Spleen (tissue), 13 donors: ENCODE measurements around the gene CRK. TPM values are rescaled to one million over a fixed set of nuclear protein-coding genes. Genes with fewer than 3 reads are reported as not detected.
A peak's percentile ranks its signal among the peaks of the same experiment; 100 is the strongest.

ENCODE experiments used
- DNase-seq: peaks from one replicate; pipeline ENCODE4 v3.0.0-alpha.2; 2020
- H3K27ac ChIP-seq, 8 donors: fragments of 200-600 bp; sonication (generic) in 7 of 8; 1 replicate in 4 of 8; 2 replicates in 4 of 8; pipeline versions ENCODE4 v1.5.0 to v1.8.0; 2016 to 2021; ENCODE audit warnings: inconsistent platforms in 4 of 8, mild to moderate bottlenecking in 4 of 8, moderate library complexity in 1 of 8
- H3K27me3 ChIP-seq, 7 donors: fragments of 200-600 bp; sonication (generic) in 6 of 7; replicated peaks in 1 of 7; 1 replicate in 4 of 7; 2 replicates in 3 of 7; pipeline versions ENCODE4 v1.5.0 to v1.8.0; 2016 to 2021; ENCODE audit warnings: inconsistent platforms in 3 of 7, mild to moderate bottlenecking in 1 of 7
- H3K36me3 ChIP-seq, 6 donors: fragments of 200-600 bp; sonication (generic) in 5 of 6; 1 replicate in 4 of 6; 2 replicates in 2 of 6; pipeline versions ENCODE4 v1.5.0 to v1.8.0; 2016 to 2021; ENCODE audit warnings: inconsistent platforms in 2 of 6
- H3K4me1 ChIP-seq, 6 donors: fragments of 200-600 bp; sonication (generic) in 5 of 6; 1 replicate in 3 of 6; 2 replicates in 3 of 6; pipeline versions ENCODE4 v1.5.0 to v1.8.0; 2016 to 2021; ENCODE audit warnings: inconsistent platforms in 3 of 6
- H3K4me3 ChIP-seq, 8 donors: fragments of 200-600 bp; sonication (generic) in 7 of 8; 1 replicate in 4 of 8; 2 replicates in 4 of 8; pipeline versions ENCODE4 v1.5.0 to v1.8.0; 2016 to 2021; ENCODE audit warnings: inconsistent platforms in 4 of 8, mild to moderate bottlenecking in 4 of 8, moderate library complexity in 2 of 8
- H3K9me3 ChIP-seq, 8 donors: fragments of 200-600 bp; sonication (generic) in 7 of 8; 1 replicate in 4 of 8; 2 replicates in 4 of 8; pipeline versions ENCODE4 v1.5.0 to v1.8.0; 2016 to 2021; ENCODE audit warnings: inconsistent platforms in 4 of 8
- CTCF ChIP-seq, 11 experiments: fragments of 200-600 bp in 7 of 11; fragments of 450-650 bp in 4 of 11; sonication (generic) in 4 of 11; IDR thresholded peaks in 8 of 11; conservative IDR thresholded peaks in 3 of 11; 1 replicate in 7 of 11; 2 replicates in 4 of 11; pipeline versions ENCODE4 v1.4.0 to v1.8.0; 2016 to 2021; ENCODE audit warnings: antibody characterized with exemption in 11 of 11, inconsistent platforms in 4 of 11, mild to moderate bottlenecking in 1 of 11
- POLR2A ChIP-seq, 3 donors: fragments of 450-650 bp; IDR thresholded peaks; one replicate each; pipeline ENCODE4 v1.5.1; 2017; ENCODE audit warnings: antibody characterized with exemption in 3 of 3, mild to moderate bottlenecking in 1 of 3
- POLR2AphosphoS5 ChIP-seq, 3 donors: sonication (generic); formaldehyde crosslinking; IDR thresholded peaks; one replicate each; pipeline ENCODE4 v1.5.1; 2017; ENCODE audit warnings: antibody characterized with exemption in 3 of 3
- WGBS, 5 donors: extraction: QIAGEN DNeasy Blood & Tissue Kit in 3 of 5; methylation state at CpG; one replicate each; pipeline versions ENCODE4 v1.1.5 to v1.1.7; 2013 to 2018; 5-methylcytosine and 5-hydroxymethylcytosine counted together
- intact Hi-C: fragments of 100-400 bp; cut with DNase I; formaldehyde crosslinking; loops from one replicate; pipeline ENCODE4 v1.15.0; 2023; ENCODE audit warnings: low total_unique reads
- long read RNA-seq, 2 donors: transcript quantifications; one replicate each; lab custom pipeline, GENCODE V29; 2026
- polyA plus RNA-seq, 3 donors: library from polyadenylated mRNA; stranded (reverse); fragments of 200-250 nt; gene quantifications; one replicate each; pipeline ENCODE4 v1.2.1, GENCODE V29; 2013
- total RNA-seq, 7 donors: library from RNA; depleted of rRNA in 3 of 7; stranded (reverse); fragments of >200 nt in 3 of 7; fragmentation: NEBNext Ultra II Directional in 4 of 7; extraction: Animal tissue kit (Norgen Biotek cat#: 25700) in 4 of 7; gene quantifications; one replicate each; pipeline versions ENCODE4 v1.1.0 to v1.2.1, GENCODE V29; 2016 to 2021
- donor health status: healthy with polysubstance abuse.
- donor health status: DM: no; HTN: no; CAD: no; lungs with moderate emphysema.
- donor health status: DM: no; HTN: no; CAD: no.
- donor health status: Bipolar disorder and iron deficiency.
- donor health status: healthy.
- donor health status: DM: no; HTN: no; CAD: no.
- donor health status: DM: yes; HTN: yes; CAD: no.

Gene CRK
- total RNA-seq (10 to 100 TPM; 39.3 to 54.6 (median 48.2) TPM), polyA plus RNA-seq (10 to 100 TPM; 11.7 to 20.7 (median 12.0) TPM)
- long read RNA-seq, donor 1, transcript CRK-202 (3 exons, 3,675 nt), result major isoform, 9 of 22 reads
- long read RNA-seq, donor 1, transcript CRK-201 (3 exons, 3,880 nt), result minor isoform, 8 of 22 reads
- long read RNA-seq, donor 1, partial matches to known transcripts, result 5 of 22 reads
- long read RNA-seq, donor 1, other reads (novel, unspliced or antisense), result 0 of 22 reads
- long read RNA-seq, donor 2, transcript CRK-202 (3 exons, 3,675 nt), result minor isoform, 8 of 17 reads
- long read RNA-seq, donor 2, transcript CRK-201 (3 exons, 3,880 nt), result major isoform, 9 of 17 reads
- long read RNA-seq, donor 2, partial matches to known transcripts, result 0 of 17 reads
- long read RNA-seq, donor 2, other reads (novel, unspliced or antisense), result 0 of 17 reads

DNA sequence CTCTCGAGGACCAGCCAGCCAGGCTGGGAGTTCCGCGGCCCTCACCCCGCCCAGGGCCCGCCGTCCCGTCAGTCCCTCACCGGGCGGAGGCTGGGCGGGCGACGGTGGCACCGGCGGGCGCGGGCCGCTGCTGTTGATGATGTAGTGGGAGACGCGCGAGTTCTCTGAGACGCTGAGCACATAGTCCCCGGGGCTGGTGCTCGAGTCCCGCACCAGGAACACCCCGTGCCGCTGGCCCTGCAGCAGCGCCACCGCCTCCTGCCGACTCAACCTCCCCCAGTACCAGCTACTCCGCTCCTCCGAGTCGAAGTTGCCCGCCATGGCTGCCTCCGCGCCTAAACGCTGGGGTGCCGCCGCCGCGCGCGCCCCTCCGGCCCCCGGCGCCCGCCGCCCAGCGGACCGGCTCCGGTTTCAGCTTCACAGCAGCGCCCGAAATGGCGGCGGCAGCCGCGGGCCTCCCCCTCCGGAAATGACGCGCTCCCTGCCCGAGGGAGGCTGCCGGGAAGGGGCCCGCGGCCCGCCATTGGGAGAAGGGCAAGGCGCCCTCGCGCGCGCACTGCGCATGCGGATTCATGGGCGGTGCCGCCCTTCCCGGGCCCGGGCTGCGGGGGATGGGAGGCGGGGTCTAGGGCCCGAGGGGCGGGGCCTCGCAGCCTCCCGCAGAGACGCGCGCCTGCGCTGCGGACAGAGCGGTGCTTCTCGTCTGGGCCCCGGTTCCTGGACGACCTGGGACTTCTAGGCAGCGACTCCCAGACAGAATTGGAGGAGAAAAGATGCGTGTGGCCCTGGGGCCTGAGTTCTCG, at the start of gene CRK:
CRK (minus strand) TSS at position 436 of the 803 bp plus-strand sequence; CDS start at position 321, 115 bp downstream.
- peak; percentile 100 for DNase-seq
- Histone ChIP-seq H3K4me3 (peak within 1 kb of the TSS; percentile 86 to 99 (median 92)), H3K27ac (peak within 1 kb of the TSS; percentile 88 to 99 (median 98)), H3K9me3 (no peaks in the 10 kb centered on the region), H3K4me1 (peaks cover 27 to 72% (median 54%) of the 10 kb centered on the region in 6 donors), H3K36me3 (peaks cover 0 to 33% (median 3%) of the 10 kb centered on the region in 6 donors), H3K27me3 (peaks cover 0 to 30% (median 0%) of the 10 kb centered on the region in 7 donors)
- 0 to 1% (median 0%) methylated on average over 43 to 93 of the region's 93 CpGs for WGBS, 5 donors
- TF ChIP-seq POLR2A (IDR thresholded peaks at IDR 0.05) (peak in 2 of 3 donors; percentile 56 to 61), CTCF (IDR thresholded peaks at IDR 0.05 in 8 of 11, conservative IDR thresholded peaks at IDR 0.05 in 3 of 11) (peak in 2 of 11 experiments; percentile 25 to 33), POLR2AphosphoS5 (IDR thresholded peaks at IDR 0.05) (peak; percentile 95 to 100 (median 99))
- intact Hi-C loops, result no loop called here

GRCh38 chr17:1505586-1505985, 49.6 kb upstream of the CRK start:
- Histone ChIP-seq H3K9me3 (no peaks in the 10 kb centered on the region), H3K4me1 (peaks cover 0 to 16% (median 5%) of the 10 kb centered on the region in 6 donors), H3K27me3 (no peaks in the 10 kb centered on the region), H3K36me3 (peaks cover 0 to 97% (median 44%) of the 10 kb centered on the region in 6 donors), H3K27ac (no peak overlapping the region), H3K4me3 (no peak overlapping the region)
- DNase-seq, result no peak
- WGBS, 5 donors, result 81 to 93% (median 87%) methylated on average over 5 of the region's 5 CpGs
- intact Hi-C loops, result no loop called here
- TF ChIP-seq CTCF (IDR thresholded peaks at IDR 0.05 in 8 of 11, conservative IDR thresholded peaks at IDR 0.05 in 3 of 11) (no peak), POLR2AphosphoS5 (IDR thresholded peaks at IDR 0.05) (no peak), POLR2A (IDR thresholded peaks at IDR 0.05) (no peak)

GRCh38 chr17:1504866-1505265, 48.8 kb upstream of the CRK start:
- 85 to 94% (median 88%) methylated on average over 3 of the region's 3 CpGs for WGBS, 5 donors
- Histone ChIP-seq H3K36me3 (peaks cover 0 to 95% (median 43%) of the 10 kb centered on the region in 6 donors), H3K4me1 (peaks cover 0 to 9% (median 3%) of the 10 kb centered on the region in 6 donors), H3K27me3 (no peaks in the 10 kb centered on the region), H3K27ac (no peak overlapping the region), H3K4me3 (no peak overlapping the region), H3K9me3 (no peaks in the 10 kb centered on the region)
- TF ChIP-seq POLR2AphosphoS5 (IDR thresholded peaks at IDR 0.05) (no peak), POLR2A (IDR thresholded peaks at IDR 0.05) (no peak), CTCF (IDR thresholded peaks at IDR 0.05 in 8 of 11, conservative IDR thresholded peaks at IDR 0.05 in 3 of 11) (no peak)
- DNase-seq, result no peak
- intact Hi-C loops, result no loop called here
